NB4 (cell line): ENCODE data around the gene PRSS35.
"Not testable (repeated sequence)": the region's sequence is repeated elsewhere in the genome, so short reads cannot be mapped to it uniquely, and the experiment has no call there.

Source experiments
- DNase-seq: peaks from one replicate; pipeline ENCODE4 v3.0.0; 2010; ENCODE audit warnings: low read depth
- H3K4me3 ChIP-seq: one replicate; pipeline ENCODE4 v1.5.1; 2011; ENCODE audit warnings: mild to moderate bottlenecking, low read depth, low read length, moderate library complexity
- MYC ChIP-seq: IDR thresholded peaks from 2 replicates; pipeline ENCODE4 v1.6.1; 2011; ENCODE audit warnings: low read depth, low read length
- POLR2A ChIP-seq: IDR thresholded peaks from 2 replicates; pipeline ENCODE4 v1.6.1; 2011; ENCODE audit warnings: mild to moderate bottlenecking; ENCODE audit not compliant: insufficient read length; ENCODE audit errors: extremely low read depth
- TF ChIP-seq, protein P1 (sequence below): IDR thresholded peaks from one replicate; pipeline ENCODE4 v1.5.1; 2012; ENCODE audit warnings: low read depth, low read length
- TF ChIP-seq, protein P2 (sequence below): IDR thresholded peaks from 2 replicates; pipeline ENCODE4 v1.6.1; 2011; ENCODE audit warnings: low read depth, low read length

The PRSS35 gene

DNA sequence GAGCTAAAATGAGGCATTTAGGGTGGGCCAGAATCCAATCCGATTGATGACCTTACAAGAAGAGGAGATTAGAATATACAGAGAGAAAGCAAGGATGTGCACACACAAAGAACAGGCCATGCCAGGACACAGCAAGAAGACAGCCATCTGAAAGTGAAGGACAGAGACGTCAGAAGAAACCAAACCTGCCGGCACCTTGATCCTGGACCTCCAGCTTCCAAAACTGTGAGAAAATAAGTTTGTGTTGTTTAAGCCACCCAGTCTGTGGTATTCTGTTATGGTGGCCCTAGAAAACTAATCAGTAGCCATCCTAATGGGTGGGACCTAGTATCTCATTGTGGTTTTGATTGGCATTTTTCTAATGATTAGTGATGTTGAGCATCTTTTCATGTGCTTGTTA is 41.7 kb upstream of the PRSS35 start:
- DNase-seq, result no peak
- H3K4me3 ChIP-seq, result no peak overlapping the region
- TF ChIP-seq, protein P1, sequence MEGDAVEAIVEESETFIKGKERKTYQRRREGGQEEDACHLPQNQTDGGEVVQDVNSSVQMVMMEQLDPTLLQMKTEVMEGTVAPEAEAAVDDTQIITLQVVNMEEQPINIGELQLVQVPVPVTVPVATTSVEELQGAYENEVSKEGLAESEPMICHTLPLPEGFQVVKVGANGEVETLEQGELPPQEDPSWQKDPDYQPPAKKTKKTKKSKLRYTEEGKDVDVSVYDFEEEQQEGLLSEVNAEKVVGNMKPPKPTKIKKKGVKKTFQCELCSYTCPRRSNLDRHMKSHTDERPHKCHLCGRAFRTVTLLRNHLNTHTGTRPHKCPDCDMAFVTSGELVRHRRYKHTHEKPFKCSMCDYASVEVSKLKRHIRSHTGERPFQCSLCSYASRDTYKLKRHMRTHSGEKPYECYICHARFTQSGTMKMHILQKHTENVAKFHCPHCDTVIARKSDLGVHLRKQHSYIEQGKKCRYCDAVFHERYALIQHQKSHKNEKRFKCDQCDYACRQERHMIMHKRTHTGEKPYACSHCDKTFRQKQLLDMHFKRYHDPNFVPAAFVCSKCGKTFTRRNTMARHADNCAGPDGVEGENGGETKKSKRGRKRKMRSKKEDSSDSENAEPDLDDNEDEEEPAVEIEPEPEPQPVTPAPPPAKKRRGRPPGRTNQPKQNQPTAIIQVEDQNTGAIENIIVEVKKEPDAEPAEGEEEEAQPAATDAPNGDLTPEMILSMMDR, result no peak
- TF ChIP-seq POLR2A, result no peak
- TF ChIP-seq, protein P2, sequence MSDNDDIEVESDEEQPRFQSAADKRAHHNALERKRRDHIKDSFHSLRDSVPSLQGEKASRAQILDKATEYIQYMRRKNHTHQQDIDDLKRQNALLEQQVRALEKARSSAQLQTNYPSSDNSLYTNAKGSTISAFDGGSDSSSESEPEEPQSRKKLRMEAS, result no peak
- no peak for TF ChIP-seq MYC

DNA sequence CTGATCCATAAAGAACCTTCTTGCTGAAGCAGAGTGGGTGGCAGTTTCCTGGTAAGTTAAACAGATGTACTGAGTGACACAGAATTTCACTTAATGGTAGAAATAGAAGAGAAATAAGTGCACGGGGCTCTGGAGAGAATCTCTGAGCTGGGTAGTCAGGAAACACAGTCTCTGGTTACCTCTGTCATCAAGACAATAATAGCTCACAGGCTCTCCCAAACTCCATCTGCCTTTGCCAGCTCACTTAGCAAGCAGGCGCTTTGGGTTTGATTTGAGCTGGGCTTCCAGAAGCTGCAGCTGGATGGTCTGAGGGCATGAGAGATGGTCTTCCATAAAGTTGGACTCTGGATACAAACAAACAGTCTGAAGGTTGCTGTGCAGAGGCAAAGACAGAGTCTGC is 39.6 kb upstream of the PRSS35 start:
- DNase-seq, result no peak
- TF ChIP-seq, protein P1, result no peak
- TF ChIP-seq, protein P2, result no peak
- TF ChIP-seq MYC (no peak), POLR2A (no peak)
- no peak overlapping the region for H3K4me3 ChIP-seq

DNA sequence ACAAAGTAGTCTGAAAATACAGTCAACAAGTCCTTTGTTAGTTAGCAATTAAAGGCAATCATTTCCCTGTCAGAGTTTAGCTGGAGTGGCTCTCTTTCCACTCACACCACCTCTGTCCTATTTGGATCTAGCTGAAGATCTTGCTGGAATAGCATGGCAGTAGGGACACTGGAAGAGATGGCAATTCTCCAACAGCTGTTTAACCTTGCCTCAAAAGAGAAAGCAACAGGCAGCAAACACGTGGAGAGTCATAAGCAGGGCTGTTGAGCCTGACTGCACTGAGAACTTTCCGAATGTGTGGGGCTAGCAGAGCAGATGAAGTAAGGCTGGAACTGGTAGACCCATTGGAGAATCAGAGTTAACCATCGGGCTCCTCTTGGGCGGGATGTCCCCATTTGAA is 38.0 kb upstream of the PRSS35 start:
- no peak overlapping the region for H3K4me3 ChIP-seq
- no peak for TF ChIP-seq MYC
- TF ChIP-seq, protein P2, result no peak
- TF ChIP-seq, protein P1, result no peak
- TF ChIP-seq POLR2A, result no peak
- DNase-seq, result no peak

DNA sequence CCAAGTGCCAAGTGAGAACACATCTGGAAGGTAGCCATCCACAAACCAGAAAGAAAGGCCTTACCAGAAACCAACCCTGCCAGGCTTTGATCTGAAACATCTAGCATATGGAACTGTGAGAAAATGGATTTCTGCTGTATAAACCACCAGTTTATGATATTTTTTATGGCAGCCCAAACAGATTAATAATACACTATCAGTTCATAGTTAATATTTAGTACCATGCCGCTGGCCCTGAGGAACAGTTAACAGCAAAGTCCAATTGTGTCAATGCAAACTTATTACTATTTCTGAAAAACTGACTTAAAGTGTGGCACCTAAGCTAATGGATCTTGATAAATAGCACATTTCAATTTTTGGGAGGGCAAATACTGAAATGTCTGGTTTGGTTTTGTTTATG is 35.4 kb upstream of the PRSS35 start:
- H3K4me3 ChIP-seq, result no peak overlapping the region
- TF ChIP-seq, protein P1, result no peak
- TF ChIP-seq MYC (no peak), POLR2A (no peak)
- TF ChIP-seq, protein P2, result no peak
- no peak for DNase-seq

DNA sequence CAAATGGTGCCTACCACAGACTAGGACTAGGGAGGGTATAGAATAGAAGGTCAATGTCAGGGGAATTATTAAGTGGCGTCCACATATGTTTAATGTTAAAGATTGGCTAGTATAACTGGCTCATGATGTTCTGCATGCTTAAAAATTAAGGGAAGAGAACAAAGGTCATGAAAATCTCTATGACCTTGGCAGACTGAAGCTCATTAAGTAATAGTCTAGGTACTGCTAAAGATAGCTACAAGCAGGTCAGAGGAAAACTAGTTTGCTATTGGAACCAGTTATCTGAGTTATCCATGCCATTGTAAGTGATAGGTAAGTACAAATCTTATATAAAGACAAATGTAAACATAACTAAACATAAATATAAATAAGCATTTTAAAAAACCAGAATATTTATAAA is 32.9 kb upstream of the PRSS35 start:
- TF ChIP-seq, protein P2, result no peak
- TF ChIP-seq, protein P1, result no peak
- TF ChIP-seq POLR2A, result no peak
- TF ChIP-seq MYC, result no peak
- H3K4me3 ChIP-seq, result no peak overlapping the region
- no peak for DNase-seq

DNA sequence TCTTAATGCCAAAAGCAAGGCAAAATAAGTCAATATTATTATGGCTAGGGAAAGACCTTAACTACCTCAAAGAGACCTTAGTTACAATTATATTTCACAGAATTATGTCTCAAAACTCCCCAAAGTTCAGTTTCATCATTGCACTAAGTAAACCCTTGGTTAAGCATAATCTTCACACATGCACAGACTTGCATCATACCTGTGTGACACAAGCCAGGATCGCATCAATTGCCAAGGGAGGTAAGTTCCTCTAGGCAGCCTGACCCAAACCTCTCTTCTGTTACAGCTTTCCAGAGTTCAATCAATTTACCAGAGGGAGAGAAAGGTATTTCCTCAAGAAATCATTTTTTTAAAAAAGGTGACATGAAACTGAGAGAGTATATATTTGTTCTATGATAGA is 31.9 kb upstream of the PRSS35 start:
- H3K4me3 ChIP-seq, result no peak overlapping the region
- no peak for DNase-seq
- TF ChIP-seq POLR2A, result no peak
- TF ChIP-seq, protein P2, result no peak
- TF ChIP-seq, protein P1, result no peak
- no peak for TF ChIP-seq MYC

DNA sequence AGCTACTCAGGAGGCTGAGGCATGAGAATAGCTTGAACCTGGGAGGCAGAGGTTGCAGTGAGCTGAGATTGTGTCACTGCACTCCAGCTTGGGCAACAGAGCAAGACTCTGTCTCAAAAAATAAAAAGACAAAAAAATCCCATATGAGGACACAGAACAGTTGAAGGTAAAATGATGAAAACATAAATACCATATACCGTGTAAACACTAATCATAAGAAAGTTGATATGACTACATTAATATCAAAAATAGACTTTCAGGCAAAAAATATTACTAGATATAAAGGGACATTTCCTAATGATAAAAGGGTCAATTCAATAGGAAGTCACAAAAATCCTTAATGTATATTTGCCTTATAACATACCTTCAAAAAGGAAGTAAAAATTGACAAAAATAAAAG is 30.4 kb upstream of the PRSS35 start:
- not testable (repeated sequence) for DNase-seq, H3K4me3 ChIP-seq
